GM11168 (cell line): Measurements from ENCODE around the gene ISM1.
"Not testable (repeated sequence)": the region's sequence is repeated elsewhere in the genome, so short reads cannot be mapped to it uniquely, and the experiment has no call there.

Experiments used
- in situ Hi-C: fragments of 300-500 bp; cut with MboI; formaldehyde crosslinking; loops from one replicate; pipeline ENCODE4 v1.12.0; 2022; ENCODE audit warnings: low sequenced_read_pairs; ENCODE audit not compliant: unreplicated experiment

Gene ISM1

DNA sequence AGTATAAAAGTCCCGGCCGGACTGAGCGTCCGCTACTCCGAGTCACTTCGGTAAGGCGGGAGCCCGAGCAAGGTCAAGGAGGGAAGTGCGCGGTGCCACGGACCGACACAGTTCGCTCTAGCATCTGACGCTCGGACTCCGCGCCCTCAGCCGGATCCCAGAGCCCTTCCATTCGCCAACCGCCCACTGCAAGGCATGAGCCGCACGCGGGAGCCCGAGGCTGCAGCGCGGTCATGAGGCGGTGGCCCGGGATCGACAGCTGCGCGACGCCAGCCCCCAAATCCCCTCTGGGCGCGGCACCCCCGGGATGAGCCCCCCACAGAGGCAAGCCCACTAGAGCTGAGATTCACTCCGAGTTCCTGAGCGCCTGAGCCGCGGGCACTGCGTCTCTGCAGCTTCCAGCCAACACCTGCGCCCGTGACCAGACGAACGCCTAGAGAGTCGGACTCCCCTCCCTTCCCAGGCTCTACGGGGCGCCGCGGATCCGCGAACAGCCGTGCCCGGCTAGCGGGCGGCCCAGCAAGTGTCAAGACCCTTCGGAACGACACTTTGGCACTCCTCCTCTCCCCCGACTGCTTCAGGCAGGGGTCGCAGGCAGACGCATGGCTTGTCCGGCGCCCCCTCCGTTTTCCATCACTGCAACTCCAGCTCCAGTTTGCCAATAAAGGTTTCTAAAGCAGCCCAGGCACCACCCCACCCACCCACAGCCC, 725 bp upstream of the ISM1 start:
- in situ Hi-C loops = no loop called here

DNA sequence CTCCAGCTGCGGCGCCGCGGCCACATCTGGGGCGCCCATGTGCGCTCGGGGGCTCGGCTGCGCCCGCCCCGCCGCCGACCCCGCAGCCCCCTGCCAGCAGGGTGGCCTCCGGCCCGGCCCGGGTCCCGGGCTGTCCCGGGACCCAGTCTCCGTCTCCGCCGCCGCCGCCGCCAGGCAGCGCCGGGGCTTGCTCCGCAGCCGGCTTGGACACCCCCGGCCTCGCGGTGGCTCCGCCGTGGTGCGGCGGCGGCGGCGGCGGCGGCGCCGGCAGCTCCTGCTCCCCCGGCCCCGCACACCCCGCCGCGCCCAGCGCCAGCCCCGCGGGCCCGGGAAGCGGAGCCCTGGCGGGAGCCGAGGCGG, 219 bp downstream of the ISM1 start:
- in situ Hi-C loops = no loop called here

DNA sequence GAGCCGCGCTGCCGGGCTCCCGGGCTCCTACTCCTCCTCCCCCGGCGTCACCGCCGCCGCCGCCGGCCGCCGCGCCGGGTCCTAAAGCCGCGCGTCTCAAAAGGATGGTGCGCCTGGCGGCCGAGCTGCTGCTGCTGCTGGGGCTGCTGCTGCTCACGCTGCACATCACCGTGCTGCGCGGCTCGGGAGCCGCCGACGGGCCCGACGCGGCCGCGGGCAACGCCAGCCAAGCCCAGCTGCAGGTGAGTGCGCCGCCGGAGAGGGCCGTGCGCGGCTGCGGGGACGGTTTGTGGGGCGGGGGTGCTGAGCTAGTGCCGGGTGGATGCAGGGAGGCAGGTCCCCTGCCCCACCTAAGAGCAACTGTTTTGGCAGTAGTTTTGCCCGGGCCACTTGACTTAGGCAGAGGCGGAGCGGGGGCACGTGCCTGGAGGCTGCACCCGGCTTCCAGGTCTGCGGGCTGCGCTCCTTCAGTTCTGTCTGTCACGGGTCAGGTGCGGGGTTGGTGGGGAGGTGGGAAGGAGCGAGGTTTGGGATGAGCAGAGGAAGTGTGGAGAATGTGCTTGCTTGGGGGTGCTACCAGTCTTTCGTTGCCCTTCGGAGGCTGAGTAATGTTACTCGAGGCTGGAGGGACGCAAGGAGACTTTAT, 722 bp downstream of the ISM1 start:
- in situ Hi-C loops = no loop called here

DNA sequence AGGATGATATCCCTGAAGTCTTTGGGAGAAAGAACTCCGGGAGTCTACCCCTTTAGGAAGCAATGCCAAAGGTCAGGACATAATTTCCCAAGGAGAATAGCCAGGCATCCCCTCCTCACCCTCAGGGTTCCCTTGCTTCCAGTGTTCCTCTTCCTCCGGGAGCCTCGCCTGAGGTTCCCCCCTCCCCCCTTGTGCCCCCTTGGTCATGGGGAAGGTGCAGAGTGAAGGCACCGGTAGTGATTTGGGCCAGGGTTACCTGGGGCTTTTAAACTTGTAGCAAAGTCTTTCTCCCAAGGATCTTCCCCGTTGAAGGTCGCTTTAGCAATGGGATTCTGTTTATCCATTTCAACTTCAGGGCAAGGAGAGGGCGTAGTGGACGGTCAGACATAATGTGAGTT, 1.2 kb downstream of the ISM1 start:
- in situ Hi-C loops = no loop called here

DNA sequence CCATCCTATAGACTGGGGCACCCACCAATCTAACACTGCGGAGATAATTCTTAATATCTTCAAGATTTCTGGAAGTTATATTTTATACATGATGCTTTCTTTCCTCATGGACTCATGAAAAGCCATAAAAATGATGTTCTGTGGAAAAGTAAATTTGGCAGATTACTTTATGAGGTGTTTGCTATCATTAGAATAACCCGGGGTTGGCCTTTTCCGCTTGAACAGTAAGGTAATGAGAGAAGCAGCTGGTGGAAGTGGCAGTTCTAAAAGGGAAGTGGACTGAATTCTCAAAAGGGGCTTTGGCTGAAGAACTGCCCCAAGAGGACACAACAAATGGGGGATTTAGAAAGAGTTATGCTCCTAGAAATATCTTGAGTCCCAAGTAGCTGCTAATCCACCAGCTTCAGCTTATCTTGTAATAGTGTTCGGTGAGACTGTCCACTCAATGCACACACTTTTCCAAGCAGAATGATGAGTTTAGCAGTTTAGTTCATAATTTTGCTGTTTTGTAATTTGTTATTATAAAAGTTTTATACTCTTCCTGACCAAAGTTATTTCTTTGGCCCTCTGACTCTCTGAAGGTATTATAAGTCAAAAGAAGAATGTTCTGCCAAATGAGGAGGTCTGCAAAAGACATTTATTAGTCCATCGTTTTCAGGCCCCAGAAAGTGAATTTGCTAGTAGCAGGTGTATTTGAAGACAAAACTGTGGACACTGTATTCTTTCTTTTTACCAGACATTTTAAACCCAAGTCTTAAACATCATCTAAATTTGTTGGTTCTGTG, 2.9 kb downstream of the ISM1 start:
- in situ Hi-C loops = no loop called here

DNA sequence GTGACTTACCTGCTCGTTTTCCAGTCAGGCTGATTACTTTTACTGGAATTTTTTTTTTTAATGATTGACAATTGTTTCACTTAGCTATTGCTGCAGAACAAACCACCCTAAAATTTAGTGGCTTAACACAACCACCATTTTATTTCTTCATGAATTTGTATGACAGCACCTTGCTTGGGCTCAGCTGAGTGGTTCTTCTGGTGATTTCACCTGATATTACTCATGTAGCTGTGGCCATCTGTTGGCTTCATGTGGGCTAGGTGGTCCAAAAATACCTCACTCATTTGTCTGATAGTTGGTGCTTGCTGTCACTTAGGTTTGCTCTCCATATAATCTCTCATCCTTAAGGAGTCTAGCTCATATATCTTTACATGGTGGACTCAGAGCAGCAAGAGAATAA, 5.3 kb downstream of the ISM1 start:
- in situ Hi-C loops = no loop called here

DNA sequence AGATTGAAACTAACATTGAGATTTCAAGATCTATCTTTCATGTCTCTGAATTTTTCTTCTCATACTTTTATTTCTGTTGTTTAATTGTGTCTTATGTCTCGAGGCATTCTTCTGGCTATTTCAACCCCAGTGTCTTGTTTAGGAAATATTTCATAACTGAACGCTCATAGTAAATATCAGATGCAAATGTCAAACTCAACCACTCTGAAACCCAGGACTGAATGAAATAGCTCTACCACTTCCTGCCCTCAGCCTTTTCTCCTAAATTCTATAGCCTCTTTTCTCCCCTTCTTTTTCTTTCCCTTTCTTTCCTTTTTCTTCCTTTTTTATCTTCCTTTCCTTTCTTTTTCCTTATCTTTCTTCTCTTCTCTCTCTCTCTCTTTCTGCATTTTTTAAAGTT, 7.7 kb downstream of the ISM1 start:
- in situ Hi-C loops = no loop called here

DNA sequence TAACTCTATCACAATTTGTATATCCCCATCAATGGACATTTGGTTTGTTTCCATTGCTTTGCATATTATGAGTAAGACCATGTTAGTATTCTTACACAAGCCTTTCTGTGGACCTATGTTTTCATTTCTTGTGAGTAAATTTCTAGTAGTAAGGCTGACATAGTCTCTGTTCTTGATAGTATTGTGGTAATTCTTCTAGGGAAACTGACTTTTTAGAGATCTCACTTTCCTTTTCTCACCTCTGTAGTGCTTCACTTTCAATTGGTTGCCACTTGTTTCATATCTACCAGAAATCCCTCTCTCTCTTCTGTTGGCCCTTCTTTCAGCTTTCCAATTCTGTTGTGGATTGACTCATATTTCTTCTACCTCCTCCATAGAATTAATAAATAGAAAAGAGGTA, 8.5 kb downstream of the ISM1 start:
- in situ Hi-C loops = no loop called here

DNA sequence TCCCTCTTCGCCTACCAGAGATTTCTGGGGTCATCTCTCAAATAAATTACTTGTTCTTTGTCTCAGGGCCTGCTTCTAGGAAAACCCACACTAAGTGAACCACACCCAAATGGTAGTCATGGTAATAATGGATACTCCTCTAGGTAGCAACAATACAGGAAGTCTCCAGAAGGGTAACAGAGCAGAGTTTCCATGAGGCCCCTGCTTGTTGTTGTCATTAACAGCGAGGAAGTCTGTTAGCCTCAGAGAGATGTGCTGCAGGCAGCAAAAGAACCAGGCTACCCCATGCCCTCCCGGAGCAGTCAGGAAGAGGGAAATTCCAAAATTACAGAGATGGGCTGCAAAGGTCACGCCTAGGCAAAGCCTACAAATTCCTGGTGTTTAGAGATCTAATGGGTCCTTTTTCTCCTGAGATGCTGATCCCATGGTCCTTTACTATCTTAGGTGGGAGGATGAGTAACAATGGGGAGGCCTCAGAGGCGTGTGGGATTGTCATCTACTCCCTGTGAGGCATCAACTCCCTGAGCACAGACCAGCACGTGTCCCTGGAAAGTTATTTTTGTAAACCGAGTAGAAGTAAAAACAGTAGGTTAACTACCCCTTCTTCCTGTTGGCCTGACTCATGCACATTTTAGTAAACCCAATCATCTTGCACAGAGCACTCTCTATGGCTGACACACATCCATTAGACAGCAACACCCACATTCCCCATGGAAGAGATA, 10.1 kb downstream of the ISM1 start:
- in situ Hi-C loops = no loop called here

DNA sequence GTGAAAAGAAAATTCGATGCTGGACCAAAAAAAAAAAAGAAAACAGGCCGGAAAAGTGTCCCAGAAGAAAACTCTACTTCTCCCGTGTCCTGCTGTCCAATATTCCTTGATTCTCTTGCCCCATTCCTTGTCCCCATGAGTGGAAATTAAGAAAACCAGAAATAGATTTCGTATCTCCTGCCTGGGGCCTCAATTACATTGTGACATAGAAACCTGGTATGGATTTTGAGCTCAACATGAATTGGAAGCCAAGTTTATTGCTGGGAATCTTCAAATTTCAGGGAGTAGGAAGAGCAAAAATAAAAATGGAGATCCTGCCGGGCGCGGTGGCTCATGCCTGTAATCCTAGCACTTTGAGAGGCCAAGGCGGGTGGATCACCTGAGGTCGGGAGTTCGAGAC, 11.9 kb downstream of the ISM1 start:
- in situ Hi-C loops = no loop called here

DNA sequence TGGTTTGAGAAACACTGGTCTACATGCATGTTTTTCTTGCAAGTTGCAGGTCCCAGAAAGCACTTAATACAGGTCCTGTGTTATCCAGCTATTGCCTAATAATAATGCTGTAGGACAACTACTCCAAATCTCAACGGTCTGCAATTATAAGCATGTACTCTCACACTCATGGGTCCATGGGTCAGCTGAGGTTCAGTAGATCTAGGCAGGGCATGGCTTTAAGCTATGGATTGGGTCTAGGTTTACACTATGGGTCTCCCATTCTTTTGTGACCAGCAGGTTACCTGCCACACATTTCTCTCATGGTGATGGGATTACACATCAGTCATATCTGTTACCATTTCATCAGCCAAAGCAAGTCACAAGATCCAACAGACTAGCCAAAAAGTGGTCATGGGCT, 13.9 kb downstream of the ISM1 start:
- in situ Hi-C loops = no loop called here

DNA sequence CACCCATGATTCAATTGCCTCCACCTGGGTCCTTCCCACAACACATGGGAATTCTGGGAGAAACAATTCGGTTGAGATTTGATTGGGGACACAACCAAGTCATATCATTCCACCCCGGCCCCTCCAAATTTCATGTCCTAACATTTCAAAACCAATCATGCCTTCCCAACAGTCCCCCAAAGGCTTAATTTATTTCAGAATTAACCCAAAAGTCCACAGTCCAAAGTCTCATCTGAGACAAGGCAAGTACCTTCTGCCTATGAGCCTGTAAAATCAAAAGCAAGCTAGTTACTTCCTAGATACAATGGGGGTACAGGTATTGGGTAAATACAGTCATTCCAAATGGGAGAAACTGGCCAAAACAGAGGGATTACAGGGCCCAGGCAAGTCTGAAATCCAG, 15.3 kb downstream of the ISM1 start:
- in situ Hi-C loops = not testable (repeated sequence)

DNA sequence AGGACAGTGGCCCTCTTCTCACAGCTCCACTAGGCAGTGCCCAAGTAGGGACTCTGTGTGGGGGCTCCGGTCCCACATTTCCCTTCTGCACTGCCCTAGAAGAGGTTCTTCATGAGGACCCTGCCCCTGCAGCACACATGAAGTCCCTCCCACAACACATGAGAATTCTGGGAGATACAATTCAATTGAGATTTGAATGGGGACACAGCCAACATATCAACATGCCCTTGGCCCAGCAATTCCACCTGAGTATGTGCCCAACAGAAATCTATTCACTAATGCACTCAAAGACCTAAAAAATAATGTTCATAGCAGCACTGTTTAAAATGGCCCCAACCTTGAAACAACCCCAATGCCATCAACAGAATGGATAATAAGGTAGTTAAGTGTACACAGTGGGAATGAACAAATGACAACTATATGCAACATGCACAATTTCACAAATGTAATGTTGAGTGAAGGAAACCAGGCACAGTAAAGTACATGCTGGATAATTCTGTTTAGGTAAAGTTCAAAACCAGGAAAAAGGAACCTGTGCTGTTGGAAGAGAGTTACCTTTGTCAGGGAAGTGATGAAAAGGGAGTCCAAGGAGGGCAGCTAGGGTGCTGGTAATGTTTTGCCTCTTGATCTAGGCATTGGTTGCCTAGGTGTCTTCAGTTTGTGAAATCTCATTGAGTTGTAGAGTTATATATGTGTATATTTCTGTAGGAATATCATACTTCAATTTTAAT, 16.1 kb downstream of the ISM1 start:
- in situ Hi-C loops = no loop called here

DNA sequence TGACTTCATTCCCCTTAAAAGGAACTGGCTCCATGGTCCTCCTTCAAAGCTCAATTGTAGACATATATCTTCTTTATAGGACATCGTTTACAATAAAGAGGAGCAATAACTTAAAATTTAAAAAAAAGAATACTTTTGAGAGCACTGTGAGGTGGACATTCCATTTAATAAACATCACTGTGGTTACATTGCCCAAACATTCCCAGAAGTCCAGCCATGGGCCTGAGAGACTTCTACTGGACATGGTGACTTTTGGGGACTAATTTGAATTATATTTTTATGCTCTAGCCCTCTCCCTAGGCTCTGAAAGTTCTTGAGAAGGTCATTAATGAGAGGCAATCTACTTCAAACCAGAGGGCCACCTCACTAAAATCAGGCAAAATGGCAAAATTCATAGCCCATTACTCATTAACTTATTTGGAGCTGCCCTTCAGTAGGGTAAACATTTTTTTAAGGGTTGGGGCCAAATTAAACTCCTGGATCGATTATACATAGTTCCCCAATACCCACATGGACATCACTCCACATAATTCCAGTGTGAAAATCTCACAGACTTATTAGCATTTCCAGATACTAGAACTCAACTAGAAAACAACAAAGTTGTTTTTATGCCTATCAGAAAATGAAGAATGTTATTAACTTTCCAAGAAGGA, 17.1 kb downstream of the ISM1 start:
- in situ Hi-C loops = no loop called here

DNA sequence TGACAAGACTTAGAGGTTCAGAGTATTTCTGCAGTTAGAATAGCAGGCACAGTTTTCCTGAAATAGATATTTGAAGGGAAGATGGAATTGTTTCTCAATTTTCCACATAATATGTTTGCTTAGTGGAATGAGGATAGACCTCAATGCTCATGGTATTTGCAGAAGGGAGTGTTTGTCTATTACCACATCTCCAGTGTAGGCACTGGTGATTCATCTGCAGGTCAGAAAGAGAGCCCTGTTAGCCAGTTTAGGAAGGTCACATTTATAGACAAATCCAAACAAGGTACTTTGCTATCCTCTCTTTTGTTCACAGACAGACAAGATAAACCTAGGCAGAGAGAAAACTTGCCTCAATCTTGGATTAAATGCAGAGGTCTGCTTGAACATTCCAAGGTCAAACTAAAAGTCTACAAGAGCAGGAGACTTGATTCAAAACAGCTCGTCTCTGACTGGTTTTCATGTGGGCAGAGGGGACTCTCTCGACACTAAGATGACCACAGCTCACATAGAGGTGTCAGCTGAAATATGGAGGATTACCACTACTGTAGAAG, 22.8 kb downstream of the ISM1 start:
- in situ Hi-C loops = no loop called here

DNA sequence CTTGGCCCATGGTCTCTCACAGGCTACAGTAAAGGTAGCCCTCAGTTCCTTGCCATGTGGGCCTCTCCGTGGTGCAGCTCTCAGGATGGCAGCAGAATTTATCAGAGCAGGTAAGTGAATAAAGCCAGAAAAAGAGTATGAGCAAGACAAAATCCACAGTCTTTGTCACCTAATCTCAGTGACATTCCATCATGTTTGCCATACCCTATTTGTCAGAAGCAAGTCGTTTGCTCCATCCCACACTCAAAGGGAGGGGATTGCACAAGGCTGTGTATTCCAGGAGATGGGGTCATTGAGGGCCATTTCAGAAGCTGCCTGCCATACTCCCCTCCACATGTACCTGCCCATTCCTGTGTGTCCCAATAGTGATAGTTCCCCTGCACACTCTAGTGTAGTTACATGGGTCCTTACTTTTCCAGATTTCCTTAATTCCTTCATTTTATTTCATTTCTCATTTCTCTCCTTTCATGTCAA, 24.2 kb downstream of the ISM1 start:
- in situ Hi-C loops = no loop called here

DNA sequence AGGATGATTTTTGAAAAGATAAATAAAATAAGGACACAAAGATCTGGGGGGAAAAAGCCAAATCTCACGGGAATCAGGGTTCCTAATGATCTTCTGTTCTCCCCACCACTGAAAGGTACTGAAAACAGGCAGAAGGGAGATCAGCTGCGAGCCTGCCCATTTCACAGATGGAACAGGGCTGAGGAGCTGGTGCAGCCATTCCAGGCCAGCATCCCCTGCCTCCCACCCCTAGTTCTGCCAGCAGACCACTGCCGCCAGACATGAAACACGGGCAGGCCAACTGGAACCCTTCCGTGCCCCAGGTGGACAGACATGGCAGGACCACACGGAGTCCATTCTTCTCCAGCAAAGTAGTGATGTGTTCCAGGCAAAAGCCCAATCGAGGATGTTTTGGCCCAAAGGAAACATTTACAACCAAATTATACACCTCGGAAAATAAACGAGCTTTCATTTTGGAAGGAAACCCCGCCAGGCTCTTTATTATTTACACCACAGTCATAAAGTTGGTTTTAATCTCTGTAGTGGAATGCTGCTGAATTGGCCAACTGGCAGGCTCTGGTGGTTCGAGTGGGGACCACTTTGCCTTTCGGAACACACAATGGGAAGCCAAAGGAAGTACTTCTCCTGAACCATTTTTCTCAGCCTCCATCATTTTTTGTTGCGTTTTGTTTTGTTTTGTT, 28.2 kb downstream of the ISM1 start:
- in situ Hi-C loops = no loop called here

DNA sequence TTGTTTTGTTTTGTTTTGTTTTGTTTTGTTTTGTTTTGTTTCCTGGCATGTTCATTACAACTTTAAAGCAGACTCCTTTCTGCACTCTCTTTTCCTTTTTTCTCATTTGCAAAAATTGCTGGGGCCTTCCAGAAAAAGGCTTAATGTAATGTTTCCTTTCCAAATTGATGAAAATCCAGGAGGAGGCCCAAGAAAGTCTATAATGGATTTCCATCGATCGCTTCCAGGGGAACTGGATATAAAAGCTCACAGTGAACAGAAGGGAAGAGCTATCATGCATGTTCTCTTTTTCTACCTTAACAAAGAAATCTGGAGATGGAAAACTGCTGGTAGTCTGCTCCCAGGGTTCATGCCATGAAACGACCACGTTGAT, 28.7 kb downstream of the ISM1 start:
- in situ Hi-C loops = loop anchor here (25.0 kb wide), 1 partner anchor 137 kb away; no protein-coding TSS in a partner anchor

DNA sequence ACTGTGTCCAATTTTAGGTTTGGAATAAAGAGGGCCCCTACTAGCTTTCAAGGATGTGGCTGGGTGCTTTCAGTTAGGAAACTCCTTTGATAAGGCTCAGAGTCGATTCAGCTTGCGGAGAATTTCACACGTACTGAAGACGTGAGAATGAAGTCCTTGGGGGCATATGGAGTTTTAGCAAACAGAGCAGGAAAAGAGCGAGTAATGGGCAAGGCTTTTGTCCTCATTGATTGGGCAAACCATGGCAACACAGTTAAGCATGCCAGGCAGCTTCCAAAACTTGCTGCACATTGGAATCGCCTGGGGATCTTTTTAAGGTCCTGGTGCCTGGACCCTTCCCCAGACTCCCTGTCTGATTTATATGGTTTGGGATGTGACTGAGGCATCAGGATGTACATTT, 29.2 kb downstream of the ISM1 start:
- in situ Hi-C loops = loop anchor here (25.0 kb wide), 1 partner anchor 138 kb away; no protein-coding TSS in a partner anchor
